HG03439 (cell line): Measurements from ENCODE around the gene BCL11B.

Experiments
- ATAC-seq: cut with Tn5 transposase; IDR thresholded peaks from one replicate; pipeline ENCODE4 v1.9.1; 2021; ENCODE audit warnings: mild to moderate bottlenecking, moderate library complexity; ENCODE audit not compliant: unreplicated experiment

BCL11B gene

DNA sequence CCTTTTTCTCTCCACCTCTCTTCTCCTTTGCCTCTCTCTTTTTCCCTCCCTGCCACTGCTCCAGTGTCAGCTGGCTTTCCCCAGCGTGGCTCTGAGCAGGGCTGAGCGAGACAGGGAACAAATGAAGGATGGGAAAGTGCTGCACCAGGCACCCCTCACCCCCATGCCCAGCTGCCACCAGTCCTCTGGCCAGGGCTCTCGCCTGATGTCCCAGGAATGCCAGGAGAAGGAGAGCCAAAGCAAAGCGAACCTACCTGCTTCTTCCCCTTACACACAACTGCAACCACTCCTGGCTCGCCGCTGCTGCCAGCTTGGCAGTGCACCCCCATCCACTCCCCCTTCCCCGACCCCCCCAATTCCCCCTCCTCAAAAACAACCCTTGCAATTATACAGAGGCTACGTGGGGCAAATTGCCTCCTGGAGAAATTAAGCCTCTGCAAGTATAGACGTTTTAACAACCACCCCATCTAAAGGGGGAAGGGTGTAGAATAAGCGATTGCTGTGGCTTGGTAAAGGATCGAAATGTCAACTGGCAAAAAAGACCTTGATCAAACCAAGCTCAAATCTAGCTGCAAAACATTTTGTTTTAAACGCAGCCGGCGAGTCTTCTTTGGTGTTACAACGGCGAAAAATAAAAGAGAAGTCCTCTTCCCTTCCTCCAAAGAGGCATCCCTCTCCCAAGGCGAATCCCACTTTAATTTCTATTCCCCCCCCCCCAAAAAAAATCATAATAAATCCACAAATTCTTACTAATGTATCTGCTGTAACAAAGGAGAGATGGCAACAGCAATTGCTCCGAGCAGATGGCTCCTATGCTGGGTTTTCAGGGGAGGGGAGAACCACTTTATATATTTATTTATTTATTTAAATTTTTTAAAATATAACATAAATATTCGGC lies 2.9 kb downstream of the BCL11B start:
- no peak for ATAC-seq

DNA sequence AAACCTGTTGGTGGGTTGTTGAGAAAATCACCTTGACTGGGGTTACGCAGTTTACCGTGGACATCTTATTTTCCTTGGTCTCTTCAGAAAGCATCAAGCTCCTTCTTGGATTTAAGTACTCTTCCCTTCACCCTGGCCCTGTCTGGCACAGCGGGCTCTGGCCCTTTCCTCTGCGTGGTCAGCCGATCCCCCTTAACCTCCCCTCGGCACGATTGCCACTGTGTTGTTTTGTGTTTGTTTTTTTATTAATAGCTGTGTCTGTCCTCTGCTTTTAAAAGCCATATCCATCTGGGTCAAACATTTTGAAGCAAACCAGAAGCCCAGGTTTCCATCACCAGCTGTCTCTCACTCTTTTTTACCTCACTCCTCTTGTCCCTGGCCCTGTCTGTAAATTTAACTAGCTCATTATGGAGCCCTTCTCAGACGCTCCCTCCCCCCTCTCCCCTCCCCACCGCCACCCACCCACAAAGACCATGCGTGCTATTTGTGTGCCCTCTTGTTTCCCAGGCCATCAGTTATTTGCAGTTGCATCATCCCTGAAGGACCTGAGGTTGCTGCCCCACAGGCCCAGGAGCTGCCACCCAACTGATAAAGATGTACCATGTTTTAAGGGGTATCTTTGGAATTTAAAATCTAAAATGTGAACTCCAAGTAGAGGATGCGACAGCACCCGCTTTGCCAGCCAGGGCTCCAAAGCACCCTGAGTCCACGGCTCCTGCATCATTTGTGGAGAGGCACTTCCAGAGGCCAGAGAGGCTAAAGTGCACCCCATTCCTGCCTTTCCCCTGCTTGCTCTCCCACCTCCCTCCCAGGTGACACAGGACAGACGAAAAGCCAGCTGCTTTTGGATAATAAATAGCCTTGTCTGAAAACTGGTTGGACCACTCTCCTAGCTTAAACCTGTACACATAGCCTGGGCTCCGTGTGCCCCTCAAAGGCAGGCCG lies 3.9 kb downstream of the BCL11B start:
- ATAC-seq = no peak

DNA sequence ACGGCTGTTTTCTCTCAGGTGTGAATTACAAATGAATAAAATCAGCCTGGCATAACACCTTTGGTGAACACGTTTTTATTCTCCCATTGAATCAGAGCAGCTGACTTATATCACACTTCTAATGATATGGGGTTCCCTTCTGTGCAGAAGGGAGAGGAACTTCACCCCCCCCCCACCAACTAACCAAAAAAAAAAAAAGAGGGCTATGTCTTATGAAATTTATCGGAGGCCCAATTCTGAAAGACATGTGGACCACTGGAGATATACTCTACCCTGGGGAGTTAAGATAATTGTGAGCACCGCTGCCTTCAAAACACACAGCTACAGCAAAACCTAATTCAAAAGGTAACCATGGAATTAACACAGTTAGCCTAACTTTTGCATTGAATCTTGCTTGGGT lies 4.6 kb downstream of the BCL11B start:
- ATAC-seq = no peak

DNA sequence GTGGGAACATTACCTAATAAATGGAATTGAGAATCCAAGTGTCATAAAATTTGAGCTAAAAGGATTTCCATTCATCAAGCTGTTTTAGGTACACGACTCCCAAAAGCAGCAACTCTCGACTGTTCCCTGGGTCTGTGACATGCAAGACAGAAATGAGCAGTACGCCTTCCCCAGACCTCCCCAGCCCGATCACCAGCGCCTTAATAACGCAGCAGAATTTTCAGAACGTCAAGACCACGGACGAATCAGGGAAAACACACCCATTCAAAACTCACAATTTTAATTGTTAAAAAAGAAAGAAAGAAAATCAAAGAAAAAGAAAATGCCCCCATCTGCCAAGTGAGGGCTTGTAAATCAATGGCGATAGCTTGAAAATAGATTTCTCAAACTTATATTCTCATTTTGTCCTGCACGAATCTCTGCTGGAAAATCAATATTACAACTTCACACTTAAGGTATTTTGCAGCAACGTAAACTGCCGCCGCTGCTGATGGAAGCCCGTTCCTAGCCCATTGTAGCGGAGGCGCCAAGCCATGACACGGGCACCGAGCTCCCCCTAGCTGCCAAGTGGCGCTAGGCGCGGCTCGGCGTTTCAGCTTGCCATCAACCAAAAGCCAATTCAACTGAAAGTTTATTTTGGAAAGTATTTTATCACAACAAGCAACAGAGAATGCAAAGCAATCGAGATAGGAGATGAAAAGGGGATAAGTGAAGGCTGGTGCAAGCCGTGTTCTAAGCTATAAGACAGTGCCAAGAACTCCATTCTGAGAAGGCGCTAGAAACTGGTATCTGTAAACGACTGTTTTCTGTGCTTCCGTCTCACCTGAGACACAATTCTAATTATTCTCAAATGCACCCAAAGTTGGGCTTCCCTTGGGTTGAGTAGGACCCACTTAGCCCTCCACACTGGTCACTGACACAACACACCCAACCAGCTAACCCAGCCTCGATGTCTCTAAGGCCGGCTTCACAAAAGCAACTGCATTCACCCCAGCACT lies 5.5 kb downstream of the BCL11B start:
- ATAC-seq = no peak

- no peak for ATAC-seq
These were observed 6.4 kb downstream of the BCL11B start for GRCh38 chr14:99265571-99265970.

DNA sequence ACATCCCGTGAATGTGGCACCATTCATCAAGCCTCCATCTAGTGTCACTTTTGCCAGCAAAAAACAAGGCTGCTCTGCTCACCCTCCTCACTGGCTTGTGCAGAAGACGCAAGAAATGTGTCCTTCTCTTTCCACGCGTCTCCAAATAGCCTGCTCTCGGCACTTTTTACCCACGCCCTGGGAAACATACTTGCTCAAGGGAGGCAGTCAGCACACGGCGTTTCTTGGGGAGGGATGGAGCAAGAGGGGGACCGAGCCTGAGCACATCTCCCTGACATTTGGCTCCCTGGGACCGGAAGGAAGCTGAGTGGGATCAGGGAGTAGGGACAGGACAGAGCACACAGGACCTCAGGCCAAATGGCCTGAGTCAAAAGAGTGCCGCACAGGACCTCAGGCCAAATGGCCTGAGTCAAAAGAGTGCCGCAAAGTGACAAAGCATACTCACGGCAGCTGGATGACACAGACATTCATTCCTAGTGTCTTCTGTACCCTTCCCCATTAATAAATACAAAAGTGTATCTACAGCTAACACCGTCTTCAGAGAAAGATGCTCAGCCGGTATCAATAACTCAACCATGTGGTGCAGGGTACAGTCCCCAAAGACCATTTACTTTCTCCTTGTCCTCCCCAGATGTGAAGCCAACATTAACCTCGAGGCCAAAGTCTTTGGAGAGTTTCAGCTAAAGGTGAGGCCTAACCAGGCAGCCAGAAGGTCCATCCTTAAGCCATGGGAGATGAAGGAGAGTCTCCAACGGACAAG lies 7.1 kb downstream of the BCL11B start:
- no peak for ATAC-seq

DNA sequence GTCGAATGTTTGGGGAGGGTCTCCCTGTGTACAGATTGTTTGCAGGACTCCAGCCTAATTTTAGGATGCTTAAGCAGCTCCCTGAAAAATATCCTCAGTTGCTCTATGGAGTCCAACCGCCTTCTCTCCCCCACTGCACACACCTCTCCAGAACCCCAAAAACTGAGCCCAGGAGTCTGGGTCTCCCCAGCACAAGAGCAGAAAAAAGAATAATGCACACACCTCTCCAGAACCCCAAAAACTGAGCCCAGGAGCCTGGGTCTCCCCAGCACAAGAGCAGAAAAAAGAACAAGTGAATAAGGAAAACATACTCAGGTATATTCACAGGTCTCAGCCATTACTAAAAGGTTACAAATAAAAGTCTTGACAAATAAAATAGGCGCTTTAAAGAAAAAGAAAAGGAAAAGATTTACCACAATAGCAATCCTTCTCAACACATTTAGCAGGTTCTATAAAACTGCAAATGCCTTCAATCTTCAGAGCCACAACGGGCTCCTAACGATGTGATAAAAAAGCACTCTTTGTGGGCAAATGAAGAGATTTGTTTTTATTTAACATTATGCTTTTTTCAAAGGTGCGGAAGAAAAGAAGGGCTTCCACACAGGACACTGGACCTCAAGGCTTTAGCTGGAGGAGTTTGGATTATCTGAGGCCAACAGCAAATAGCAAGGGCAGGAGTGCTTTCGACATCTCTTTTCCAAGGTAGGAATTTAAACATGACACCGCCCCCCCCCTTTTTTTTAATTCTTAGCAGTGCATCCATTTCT lies 8.2 kb downstream of the BCL11B start:
- no peak for ATAC-seq

DNA sequence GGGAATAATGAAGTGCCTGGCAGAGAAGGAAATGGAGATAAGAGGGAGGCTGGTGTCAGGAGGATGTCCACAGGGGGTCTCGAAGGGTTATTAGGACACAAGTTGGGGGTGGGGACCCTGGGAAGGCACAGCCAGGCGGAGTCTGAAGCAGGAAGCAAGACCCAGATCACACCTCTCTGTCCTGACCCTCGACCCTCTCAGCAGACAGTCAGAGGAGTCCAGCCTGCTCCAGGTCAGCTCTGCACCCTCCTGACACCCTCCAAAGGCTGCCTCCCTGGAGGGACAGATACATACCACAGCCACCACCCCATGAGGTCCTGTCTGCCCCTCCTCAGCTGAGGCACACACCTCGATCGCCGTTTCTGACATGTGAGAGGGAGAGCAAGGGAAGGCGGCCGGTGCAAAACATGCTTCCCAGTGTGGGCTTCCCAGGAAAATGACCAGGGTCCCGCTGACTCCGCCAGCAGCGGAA lies 9.0 kb downstream of the BCL11B start:
- ATAC-seq = no peak

DNA sequence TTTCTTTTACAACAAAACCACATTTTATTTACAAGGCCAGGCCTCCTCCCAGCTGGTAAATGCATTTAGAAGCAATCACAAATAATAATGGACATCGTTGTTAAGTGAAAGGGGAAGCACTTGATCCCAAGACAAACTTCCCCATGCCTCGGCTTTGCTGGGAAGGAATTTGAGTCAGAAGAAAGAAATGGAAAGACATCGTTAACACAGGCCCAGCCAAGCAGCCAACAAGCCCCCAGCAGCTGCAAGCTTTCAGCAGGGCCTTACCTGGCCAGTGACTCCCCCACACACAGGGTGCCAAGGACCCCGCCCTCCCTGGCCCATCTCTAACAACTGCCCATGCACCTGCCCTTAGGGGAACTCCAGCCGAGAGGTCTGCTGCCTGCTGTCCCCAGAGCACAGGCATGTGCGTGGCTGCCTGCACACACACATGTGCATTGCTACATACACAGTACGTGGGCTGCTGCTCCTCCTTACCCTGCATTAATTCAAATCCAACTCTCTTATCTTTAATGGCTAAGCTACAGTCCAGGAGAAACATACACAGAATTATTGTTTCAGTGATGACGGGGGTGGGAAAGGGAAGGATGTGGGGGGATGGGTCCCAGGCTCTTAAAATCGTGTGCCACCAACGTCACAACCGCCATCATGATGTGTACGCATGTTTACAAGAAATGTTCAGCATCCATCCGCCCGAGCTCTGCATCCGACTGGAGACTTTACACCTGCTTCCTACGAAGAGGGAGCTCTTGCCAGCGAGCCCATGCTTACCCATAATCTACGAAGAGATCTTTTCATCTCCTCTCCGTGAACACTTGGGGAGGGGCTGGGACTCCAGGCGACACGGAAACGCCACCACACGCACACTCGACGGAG lies 9.8 kb downstream of the BCL11B start:
- no peak for ATAC-seq

GRCh38 chr14:99260587-99261551 lies 11.1 kb downstream of the BCL11B start:
- no peak for ATAC-seq

DNA sequence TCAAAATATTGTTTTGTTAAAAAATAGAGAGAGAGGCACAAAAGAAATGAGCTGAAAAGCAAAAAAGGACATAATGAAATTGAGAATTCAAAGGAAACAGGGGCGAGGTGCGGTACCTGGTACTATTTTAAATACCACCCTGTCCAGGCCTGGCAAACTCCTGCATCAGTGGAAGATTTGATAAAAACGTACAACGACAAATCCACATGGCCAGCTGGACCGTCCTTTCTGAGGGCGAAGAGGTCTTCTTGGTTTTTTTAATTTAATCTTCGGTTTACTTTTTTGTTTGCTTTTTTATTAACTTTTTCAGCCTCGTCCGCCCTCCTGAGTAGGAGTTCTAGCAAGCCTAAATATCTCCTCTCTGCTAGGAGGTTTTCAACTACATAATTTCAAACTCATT lies 11.9 kb downstream of the BCL11B start:
- ATAC-seq = no peak

- no peak for ATAC-seq
These were observed 12.9 kb downstream of the BCL11B start for GRCh38 chr14:99258876-99259726.

GRCh38 chr14:99258341-99258861 lies 13.6 kb downstream of the BCL11B start:
- ATAC-seq = no peak

DNA sequence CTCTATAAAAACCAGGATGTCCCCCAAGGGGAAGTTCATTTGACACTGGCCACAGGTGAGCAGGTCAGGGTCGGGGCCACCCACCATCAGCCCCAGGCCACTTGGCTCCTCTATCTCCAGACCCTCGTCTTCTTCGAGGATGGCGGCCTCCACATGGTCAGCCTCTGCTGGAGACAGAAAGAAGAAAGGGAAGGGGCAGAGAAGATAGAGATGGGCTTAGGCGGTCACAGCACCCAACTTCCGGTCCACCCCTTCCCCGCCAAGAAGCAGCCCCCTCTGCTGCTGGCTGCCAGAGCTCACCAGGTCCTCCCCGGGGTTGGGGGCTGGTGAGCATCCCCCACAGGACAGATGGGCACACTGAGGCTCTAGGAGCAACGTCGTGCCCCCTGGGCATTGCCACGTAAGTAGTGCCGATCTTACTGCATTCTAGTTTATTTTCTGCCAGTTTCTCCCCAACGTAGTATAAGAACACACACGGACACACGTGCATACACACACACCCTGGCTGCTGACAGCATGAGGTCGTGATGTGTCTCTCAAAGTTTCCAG lies 14.2 kb downstream of the BCL11B start:
- ATAC-seq = no peak

- ATAC-seq = no peak
These were observed 14.8 kb downstream of the BCL11B start for GRCh38 chr14:99257122-99257672.
